GM10266 (cell line): ENCODE data around the gene TAOK3.

ENCODE experiments used
- DNase-seq: peaks from one replicate; pipeline ENCODE4 v3.0.0; 2012; ENCODE audit errors: extremely low spot score
- CTCF ChIP-seq: IDR thresholded peaks from 2 replicates; pipeline ENCODE4 v1.5.1; 2012; ENCODE audit warnings: mild to moderate bottlenecking, low read depth; ENCODE audit not compliant: control insufficient read depth, insufficient read depth; ENCODE audit errors: missing control alignments

The TAOK3 gene

GRCh38 chr12:118371321-118372282, 1.1 kb downstream of the TAOK3 start:
- peak; percentile 29 for DNase-seq
- no peak for TF ChIP-seq CTCF

- DNase-seq, result no peak
- TF ChIP-seq CTCF, result no peak
Measured at GRCh38 chr12:118370601-118371000, 2.1 kb downstream of the TAOK3 start.

GRCh38 chr12:118368821-118369220, 3.9 kb downstream of the TAOK3 start:
- no peak for TF ChIP-seq CTCF
- DNase-seq, result no peak

GRCh38 chr12:118361889-118362288, 10.8 kb downstream of the TAOK3 start:
- no peak for DNase-seq
- TF ChIP-seq CTCF, result no peak

- TF ChIP-seq CTCF, result no peak
- DNase-seq, result no peak
Measured at GRCh38 chr12:118361092-118361404, 11.7 kb downstream of the TAOK3 start.

GRCh38 chr12:118359541-118359915, 13.2 kb downstream of the TAOK3 start:
- DNase-seq, result no peak
- TF ChIP-seq CTCF, result no peak
